ENCODE results near the gene PLA2G2C.

PLA2G2C gene

DNA sequence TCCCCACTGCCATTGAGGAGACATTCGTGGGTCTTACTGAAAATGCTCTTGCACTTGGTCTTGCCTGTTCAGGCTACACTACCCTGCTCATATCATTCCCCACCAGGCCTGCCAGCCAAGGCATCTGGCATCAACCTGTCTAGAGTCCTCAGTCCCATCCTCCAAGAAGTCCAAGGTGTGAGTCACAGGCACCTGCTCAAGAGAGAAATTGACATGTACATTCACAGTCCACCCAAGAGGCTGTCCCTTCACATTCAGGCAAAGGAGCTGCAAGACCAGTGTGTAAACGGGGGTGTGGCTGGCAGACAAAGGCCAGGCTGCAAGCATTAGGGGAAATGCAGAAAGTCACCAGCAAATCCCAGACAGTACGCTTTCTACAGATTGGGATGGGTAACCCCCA is 13.1 kb upstream of the PLA2G2C start:
- Histone ChIP-seq H3K4me3 (ENCODE audit: low read depth in 1 of 2, low read length in 2 of 2) (no peak overlapping the region), H3K36me3 (ENCODE audit: insufficient read depth, low read length) (no peaks in the 10 kb centered on the region), H4K20me1 (ENCODE audit: insufficient read depth, low read length) (no peaks in the 10 kb centered on the region), H3K27ac (ENCODE audit: low read length) (no peak overlapping the region), H3K9ac (ENCODE audit: low read depth, low read length) (no peak overlapping the region), H3K4me1 (ENCODE audit: insufficient read depth, low read length) (no peaks in the 10 kb centered on the region), H2AFZ (ENCODE audit: low read depth, low read length) (no peak overlapping the region), H3K9me3 (ENCODE audit: insufficient read depth, low read length, severe bottlenecking) (no peaks in the 10 kb centered on the region), H3K79me2 (ENCODE audit: insufficient read depth, low read length) (no peaks in the 10 kb centered on the region), H3K4me2 (ENCODE audit: insufficient read depth, low read length) (no peak overlapping the region), H3K27me3 (ENCODE audit: insufficient read depth, low read length, poor library complexity) (peaks cover 5% of the 10 kb centered on the region)
- no peak for DNase-seq
- TF ChIP-seq, protein P1, sequence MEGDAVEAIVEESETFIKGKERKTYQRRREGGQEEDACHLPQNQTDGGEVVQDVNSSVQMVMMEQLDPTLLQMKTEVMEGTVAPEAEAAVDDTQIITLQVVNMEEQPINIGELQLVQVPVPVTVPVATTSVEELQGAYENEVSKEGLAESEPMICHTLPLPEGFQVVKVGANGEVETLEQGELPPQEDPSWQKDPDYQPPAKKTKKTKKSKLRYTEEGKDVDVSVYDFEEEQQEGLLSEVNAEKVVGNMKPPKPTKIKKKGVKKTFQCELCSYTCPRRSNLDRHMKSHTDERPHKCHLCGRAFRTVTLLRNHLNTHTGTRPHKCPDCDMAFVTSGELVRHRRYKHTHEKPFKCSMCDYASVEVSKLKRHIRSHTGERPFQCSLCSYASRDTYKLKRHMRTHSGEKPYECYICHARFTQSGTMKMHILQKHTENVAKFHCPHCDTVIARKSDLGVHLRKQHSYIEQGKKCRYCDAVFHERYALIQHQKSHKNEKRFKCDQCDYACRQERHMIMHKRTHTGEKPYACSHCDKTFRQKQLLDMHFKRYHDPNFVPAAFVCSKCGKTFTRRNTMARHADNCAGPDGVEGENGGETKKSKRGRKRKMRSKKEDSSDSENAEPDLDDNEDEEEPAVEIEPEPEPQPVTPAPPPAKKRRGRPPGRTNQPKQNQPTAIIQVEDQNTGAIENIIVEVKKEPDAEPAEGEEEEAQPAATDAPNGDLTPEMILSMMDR (IDR thresholded peaks at IDR 0.05; ENCODE audit: borderline replicate concordance, extremely low read depth, low read length, poor library complexity, severe bottlenecking), result no peak
- TF ChIP-seq EZH2 (IDR thresholded peaks at IDR 0.05; ENCODE audit: borderline replicate concordance, low read depth, low read length, severe bottlenecking), result no peak
- no peak for ATAC-seq (ENCODE audit: insufficient read depth, low read depth)

DNA sequence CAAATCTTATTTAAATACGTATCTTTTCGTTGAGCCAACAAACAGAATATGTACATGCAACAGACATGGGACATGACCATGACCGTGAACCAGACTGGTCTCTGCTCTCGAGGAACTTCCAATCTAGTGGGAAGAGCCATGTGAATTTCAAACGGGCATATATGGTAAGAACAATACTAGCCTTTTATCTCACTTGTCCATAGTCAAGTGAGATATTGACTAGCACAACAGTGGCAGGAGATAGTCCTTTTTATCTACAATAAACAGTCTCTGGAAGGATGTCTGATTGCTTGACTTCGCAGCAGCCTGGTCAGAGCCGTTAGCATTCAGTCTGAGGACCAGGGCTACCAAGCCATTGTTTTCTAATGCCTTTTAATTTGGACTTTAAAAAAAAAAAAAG is 12.6 kb upstream of the PLA2G2C start:
- Histone ChIP-seq H3K79me2 (ENCODE audit: insufficient read depth, low read length) (no peaks in the 10 kb centered on the region), H3K9me3 (ENCODE audit: insufficient read depth, low read length, severe bottlenecking) (no peaks in the 10 kb centered on the region), H3K27ac (ENCODE audit: low read length) (no peak overlapping the region), H3K9ac (ENCODE audit: low read depth, low read length) (no peak overlapping the region), H3K27me3 (ENCODE audit: insufficient read depth, low read length, poor library complexity) (peaks cover 5% of the 10 kb centered on the region), H3K4me2 (ENCODE audit: insufficient read depth, low read length) (no peak overlapping the region), H3K4me1 (ENCODE audit: insufficient read depth, low read length) (no peaks in the 10 kb centered on the region), H3K4me3 (ENCODE audit: low read depth in 1 of 2, low read length in 2 of 2) (no peak overlapping the region), H3K36me3 (ENCODE audit: insufficient read depth, low read length) (no peaks in the 10 kb centered on the region), H2AFZ (ENCODE audit: low read depth, low read length) (no peak overlapping the region), H4K20me1 (ENCODE audit: insufficient read depth, low read length) (no peaks in the 10 kb centered on the region)
- no peak for ATAC-seq (ENCODE audit: insufficient read depth, low read depth)
- DNase-seq, result no peak
- no peak for TF ChIP-seq EZH2 (IDR thresholded peaks at IDR 0.05; ENCODE audit: borderline replicate concordance, low read depth, low read length, severe bottlenecking)
- TF ChIP-seq, protein P1 (IDR thresholded peaks at IDR 0.05; ENCODE audit: borderline replicate concordance, extremely low read depth, low read length, poor library complexity, severe bottlenecking), result no peak

DNA sequence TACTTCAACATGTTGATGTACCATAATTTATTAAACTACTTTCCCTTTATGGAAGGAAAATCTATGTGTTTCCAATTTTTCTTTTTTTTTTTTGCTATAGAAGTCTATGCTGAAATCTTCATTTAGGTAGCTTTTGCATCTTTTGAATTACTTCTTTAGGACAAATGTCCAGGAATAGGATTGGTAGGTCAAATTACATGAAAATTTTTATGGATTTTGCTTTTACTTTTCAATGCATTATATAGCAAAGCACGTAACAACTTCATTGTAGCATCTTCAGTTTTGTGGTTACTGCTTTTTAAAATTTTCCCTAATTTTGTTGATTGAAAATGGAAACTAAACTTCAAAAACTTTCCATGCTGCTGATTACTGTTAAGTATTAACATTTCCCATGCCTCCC is 12.0 kb upstream of the PLA2G2C start:
- no peak overlapping the region for H3K9ac ChIP-seq (ENCODE audit: low read depth, low read length)
- H3K4me3 ChIP-seq (ENCODE audit: low read depth in 1 of 2, low read length in 2 of 2), result no peak overlapping the region
- H3K79me2 ChIP-seq (ENCODE audit: insufficient read depth, low read length), result no peaks in the 10 kb centered on the region
- H3K9me3 ChIP-seq (ENCODE audit: insufficient read depth, low read length, severe bottlenecking), result no peaks in the 10 kb centered on the region
- H3K27me3 ChIP-seq (ENCODE audit: insufficient read depth, low read length, poor library complexity), result peaks cover 5% of the 10 kb centered on the region
- ATAC-seq (ENCODE audit: insufficient read depth, low read depth) (no peak), DNase-seq (no peak)
- no peak overlapping the region for H2AFZ ChIP-seq (ENCODE audit: low read depth, low read length)
- no peaks in the 10 kb centered on the region for H4K20me1 ChIP-seq (ENCODE audit: insufficient read depth, low read length)
- TF ChIP-seq, protein P1 (IDR thresholded peaks at IDR 0.05; ENCODE audit: borderline replicate concordance, extremely low read depth, low read length, poor library complexity, severe bottlenecking), result no peak
- no peak for TF ChIP-seq EZH2 (IDR thresholded peaks at IDR 0.05; ENCODE audit: borderline replicate concordance, low read depth, low read length, severe bottlenecking)
- no peaks in the 10 kb centered on the region for H3K36me3 ChIP-seq (ENCODE audit: insufficient read depth, low read length)
- no peak overlapping the region for H3K27ac ChIP-seq (ENCODE audit: low read length)
- no peaks in the 10 kb centered on the region for H3K4me1 ChIP-seq (ENCODE audit: insufficient read depth, low read length)
- no peak overlapping the region for H3K4me2 ChIP-seq (ENCODE audit: insufficient read depth, low read length)

DNA sequence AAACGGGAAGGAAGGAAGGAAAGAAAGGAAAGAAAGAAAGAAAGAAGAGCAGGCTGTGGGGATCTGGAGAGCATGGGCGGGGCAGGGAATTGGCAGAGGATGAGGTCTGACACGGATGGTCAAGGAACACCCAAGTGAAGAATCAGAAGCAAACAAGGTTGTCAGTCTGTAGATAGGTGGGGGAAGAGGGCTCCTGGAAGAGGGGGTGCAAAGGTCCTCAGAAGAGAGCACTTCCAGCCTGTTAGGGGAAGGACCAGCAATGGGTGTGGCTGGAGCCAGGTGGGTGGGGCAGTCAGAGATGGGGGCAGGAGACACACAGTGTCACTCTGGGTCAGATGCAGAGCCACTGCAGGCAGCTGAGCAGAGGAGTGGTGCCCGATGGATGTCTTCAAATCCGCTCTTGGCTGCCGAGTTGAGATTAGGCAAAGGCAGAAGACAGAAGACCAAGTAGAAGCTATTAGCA is 11.0 kb upstream of the PLA2G2C start:
- no peak overlapping the region for H3K4me2 ChIP-seq (ENCODE audit: insufficient read depth, low read length)
- no peak overlapping the region for H3K4me3 ChIP-seq (ENCODE audit: low read depth in 1 of 2, low read length in 2 of 2)
- no peak overlapping the region for H3K27ac ChIP-seq (ENCODE audit: low read length)
- DNase-seq, result no peak
- no peak overlapping the region for H2AFZ ChIP-seq (ENCODE audit: low read depth, low read length)
- peaks cover 5% of the 10 kb centered on the region for H3K27me3 ChIP-seq (ENCODE audit: insufficient read depth, low read length, poor library complexity)
- no peaks in the 10 kb centered on the region for H3K79me2 ChIP-seq (ENCODE audit: insufficient read depth, low read length)
- ATAC-seq (ENCODE audit: insufficient read depth, low read depth), result no peak
- no peaks in the 10 kb centered on the region for H3K9me3 ChIP-seq (ENCODE audit: insufficient read depth, low read length, severe bottlenecking)
- no peak overlapping the region for H3K9ac ChIP-seq (ENCODE audit: low read depth, low read length)
- H3K4me1 ChIP-seq (ENCODE audit: insufficient read depth, low read length), result no peaks in the 10 kb centered on the region
- no peaks in the 10 kb centered on the region for H3K36me3 ChIP-seq (ENCODE audit: insufficient read depth, low read length)
- H4K20me1 ChIP-seq (ENCODE audit: insufficient read depth, low read length), result no peaks in the 10 kb centered on the region
- TF ChIP-seq, protein P1 (IDR thresholded peaks at IDR 0.05; ENCODE audit: borderline replicate concordance, extremely low read depth, low read length, poor library complexity, severe bottlenecking), result no peak
- TF ChIP-seq EZH2 (IDR thresholded peaks at IDR 0.05; ENCODE audit: borderline replicate concordance, low read depth, low read length, severe bottlenecking), result no peak
